ENCODE results near the gene ELK1.

- TF ChIP-seq POLR2A (IDR thresholded peaks at IDR 0.05; ENCODE audit: low read depth, low read length) = no peak
- TF ChIP-seq CTCF (conservative IDR thresholded peaks at IDR 0.05; ENCODE audit: low read depth, low read length) = no peak
- TF ChIP-seq RFX5 (IDR thresholded peaks at IDR 0.05; ENCODE audit: low read depth, low read length) = no peak
- TF ChIP-seq MAFK (IDR thresholded peaks at IDR 0.05; ENCODE audit: low read depth, low read length) = no peak
- no peak for TF ChIP-seq FOS (IDR thresholded peaks at IDR 0.05; ENCODE audit: low read depth, low read length)
- TF ChIP-seq USF2 (IDR thresholded peaks at IDR 0.05; ENCODE audit: low read depth, low read length) = no peak
- no peak for TF ChIP-seq SMC3 (IDR thresholded peaks at IDR 0.05; ENCODE audit: low read depth, low read length)
- TF ChIP-seq CEBPB (IDR thresholded peaks at IDR 0.05; ENCODE audit: low read depth, low read length) = no peak
- TF ChIP-seq MAZ (IDR thresholded peaks at IDR 0.05; ENCODE audit: borderline replicate concordance, low read depth, low read length) = no peak
Measured at GRCh38 chrX:47587906-47588735, 62.2 kb downstream of the ELK1 start.

Measured in IMR-90 (cell line).